Measurements from ENCODE around the gene RGMB. TPM values are rescaled to one million over a fixed set of nuclear protein-coding genes. Genes with fewer than 3 reads are reported as not detected.
A peak's percentile ranks its signal among the peaks of the same experiment; 100 is the strongest.

Gene RGMB
- total RNA-seq: 17.1 and 18.3 TPM in 2 replicates
- total RNA-seq (2013): 10.4 TPM
- polyA plus RNA-seq: 14.7 and 14.9 TPM in 2 replicates
- 20.8 and 28.5 TPM in 2 replicates for polyA minus RNA-seq

- Histone ChIP-seq H2AFZ (ENCODE audit: insufficient read depth, low read depth, low read length, poor library complexity, severe bottlenecking) (peak within 1 kb of the TSS; percentile 84), H3K27me3 (replicated peaks in 1 of 4; ENCODE audit: control extremely low read depth in 1 of 4, control insufficient read depth in 3 of 4, insufficient read depth in 4 of 4, low read length in 3 of 4) (peaks cover 0 to 17% (median 8%) of the 10 kb centered on the region in 4 experiments), H3K9ac (ENCODE audit: low read length) (peak within 1 kb of the TSS; percentile 83), H3K27ac (ENCODE audit: low read length in 2 of 2) (peak within 1 kb of the TSS; percentile 63 to 78), H4K20me1 (ENCODE audit: control insufficient read depth, insufficient read depth, low read length, poor library complexity, severe bottlenecking) (peaks cover 21% of the 10 kb centered on the region), H3K4me2 (replicated peaks; ENCODE audit: low read depth, low read length, poor library complexity, severe bottlenecking) (peak within 1 kb of the TSS; percentile 86), H3K9me3 (ENCODE audit: control extremely low read depth in 1 of 3, control insufficient read depth in 2 of 3, insufficient read depth in 1 of 3, low read length in 2 of 3) (peaks cover 0 to 5% (median 0%) of the 10 kb centered on the region in 3 donors), H3K4me3 (ENCODE audit: control extremely low read depth in 1 of 5, extremely low read depth in 1 of 5, insufficient read depth in 1 of 5, low read depth in 2 of 5, low read length in 4 of 5) (peak within 1 kb of the TSS; percentile 55 to 94 (median 78)), H3K4me1 (ENCODE audit: control insufficient read depth in 2 of 2, insufficient read depth in 2 of 2, low read length in 2 of 2) (peaks cover 38 to 53% of the 10 kb centered on the region in 2 donors), H3K79me2 (ENCODE audit: control insufficient read depth, insufficient read depth, low read length) (peaks cover 41% of the 10 kb centered on the region), H3K36me3 (replicated peaks in 1 of 2; ENCODE audit: control extremely low read depth in 1 of 2, control insufficient read depth in 1 of 2, extremely low read depth in 1 of 2, insufficient read depth in 2 of 2, low read length in 1 of 2) (peaks cover 0 to 2% of the 10 kb centered on the region in 2 experiments)
- peak; percentile 96 for DNase-seq
- intact Hi-C loops (cut with micrococcal nuclease): loop anchor here (1.0 to 10.0 kb wide), 8 partner anchors 156 to 1967 kb away; partner anchors contain the start of genes CHD1, ERAP1, ERAP2 and FAM174A
- Mint-ChIP-seq H3K27me3 (peaks cover under 1% of the 10 kb centered on the region), H3K4me1 (peaks cover 56% of the 10 kb centered on the region), H3K27ac (peak within 1 kb of the TSS; percentile 93), H3K4me3 (peak within 1 kb of the TSS; percentile 96), H3K9me3 (ENCODE audit: insufficient read depth) (no peaks in the 10 kb centered on the region)
- ChIA-PET POLR2A (no interaction called here), CTCF (interaction anchor here (2.4 to 8.9 kb wide), 3 partner anchors 12 to 22 kb away, joined by 5 to 89 read pairs (median 82); no protein-coding TSS in a partner anchor)
- TF ChIP-seq CTCF (IDR thresholded peaks at IDR 0.05) (no peak), EZH2 (IDR thresholded peaks at IDR 0.05; ENCODE audit: borderline replicate concordance, insufficient read depth, low read depth, low read length, poor library complexity, severe bottlenecking) (peak; percentile 37)
- ATAC-seq (ENCODE audit: low read depth): peak; percentile 88
- under 1% methylated on average over 84 of the region's 84 CpGs for WGBS (ENCODE audit: insufficient coverage)
Measured at GRCh38 chr5:98773464-98774191, at the start of gene RGMB. Gene RGMB, plus strand, starts transcription at chr5:98773663. Its CDS starts 408 bp downstream, at chr5:98774071.

GRCh38 chr5:98726258-98726657 lies 47.2 kb upstream of the RGMB start:
- intact Hi-C loops (cut with micrococcal nuclease): no loop called here
- POLR2A ChIA-PET: no interaction called here

More at GRCh38 chr5:98726258-98726657, 47.2 kb upstream of the RGMB start:
- Histone ChIP-seq H3K9me3 (ENCODE audit: control extremely low read depth in 1 of 3, control insufficient read depth in 2 of 3, insufficient read depth in 1 of 3, low read length in 2 of 3) (no peaks in the 10 kb centered on the region), H3K4me3 (ENCODE audit: control extremely low read depth in 1 of 5, extremely low read depth in 1 of 5, insufficient read depth in 1 of 5, low read depth in 2 of 5, low read length in 4 of 5) (no peak overlapping the region), H2AFZ (ENCODE audit: insufficient read depth, low read depth, low read length, poor library complexity, severe bottlenecking) (no peak overlapping the region), H3K4me1 (ENCODE audit: control insufficient read depth in 2 of 2, insufficient read depth in 2 of 2, low read length in 2 of 2) (no peaks in the 10 kb centered on the region), H3K27me3 (replicated peaks in 1 of 4; ENCODE audit: control extremely low read depth in 1 of 4, control insufficient read depth in 3 of 4, insufficient read depth in 4 of 4, low read length in 3 of 4) (no peaks in the 10 kb centered on the region), H3K36me3 (replicated peaks in 1 of 2; ENCODE audit: control extremely low read depth in 1 of 2, control insufficient read depth in 1 of 2, extremely low read depth in 1 of 2, insufficient read depth in 2 of 2, low read length in 1 of 2) (no peaks in the 10 kb centered on the region), H3K79me2 (ENCODE audit: control insufficient read depth, insufficient read depth, low read length) (no peaks in the 10 kb centered on the region), H3K27ac (ENCODE audit: low read length in 2 of 2) (no peak overlapping the region), H3K4me2 (replicated peaks; ENCODE audit: low read depth, low read length, poor library complexity, severe bottlenecking) (no peak overlapping the region), H4K20me1 (ENCODE audit: control insufficient read depth, insufficient read depth, low read length, poor library complexity, severe bottlenecking) (no peaks in the 10 kb centered on the region), H3K9ac (ENCODE audit: low read length) (no peak overlapping the region)
- no peak for TF ChIP-seq EZH2 (IDR thresholded peaks at IDR 0.05; ENCODE audit: borderline replicate concordance, insufficient read depth, low read depth, low read length, poor library complexity, severe bottlenecking)
- Mint-ChIP-seq H3K27ac (no peak overlapping the region), H3K4me1 (no peaks in the 10 kb centered on the region), H3K4me3 (no peak overlapping the region), H3K9me3 (ENCODE audit: insufficient read depth) (no peaks in the 10 kb centered on the region), H3K27me3 (peaks cover 18% of the 10 kb centered on the region)
- DNase-seq (no peak), ATAC-seq (ENCODE audit: low read depth) (no peak)
- CTCF ChIA-PET: no interaction called here
- WGBS (ENCODE audit: insufficient coverage): no CpG with 5 or more reads among the region's 2 CpGs

All from B cell (primary cell).